Mammary epithelial cell (primary cell): Measurements from ENCODE around the gene MAP3K1.

ENCODE experiments used
- CTCF ChIP-seq, 2 donors: IDR thresholded peaks in 1 of 2; conservative IDR thresholded peaks in 1 of 2; 2 replicates each; pipeline ENCODE4 v1.5.1; 2011 to 2012; ENCODE audit warnings: inconsistent platforms in 2 of 2, low read length in 2 of 2, mild to moderate bottlenecking in 2 of 2, control low read depth in 1 of 2, low read depth in 1 of 2; ENCODE audit not compliant: insufficient read depth in 1 of 2; ENCODE audit errors: extremely low read depth in 1 of 2
- EZH2 ChIP-seq: IDR thresholded peaks from 2 replicates; pipeline ENCODE4 v1.6.1; 2012; ENCODE audit warnings: low read length, inconsistent platforms, borderline replicate concordance

- TF ChIP-seq CTCF (conservative IDR thresholded peaks at IDR 0.05 in 1 of 2, IDR thresholded peaks at IDR 0.05 in 1 of 2; ENCODE audit: extremely low read depth in 1 of 2, insufficient read depth in 1 of 2, low read depth in 1 of 2, low read length in 2 of 2): no peak
- no peak for TF ChIP-seq EZH2
Measured at GRCh38 chr5:56876327-56876726, 61.0 kb downstream of the MAP3K1 start.
